Trophoblast cell (in vitro differentiated cells and primary cell): ENCODE results near the gene QRFP.

Source experiments
- DNase-seq, 2 donors: peaks; one replicate each; pipeline ENCODE4 v3.0.0-alpha.2; 2016
- H2AFZ ChIP-seq: 2 replicates; pipeline ENCODE4 v1.6.1; 2013; ENCODE audit warnings: low read length, moderate library complexity, mild to moderate bottlenecking; ENCODE audit not compliant: insufficient read depth, poor library complexity
- H2AK5ac ChIP-seq: 2 replicates; pipeline ENCODE4 v1.6.1; 2013; ENCODE audit warnings: mild to moderate bottlenecking, low read length
- H2BK120ac ChIP-seq: 2 replicates; pipeline ENCODE4 v1.6.1; 2013; ENCODE audit warnings: low read length, mild to moderate bottlenecking, moderate library complexity; ENCODE audit not compliant: insufficient read depth, poor library complexity
- H2BK12ac ChIP-seq: 2 replicates; pipeline ENCODE4 v1.6.1; 2013; ENCODE audit warnings: mild to moderate bottlenecking, low read length, moderate library complexity
- H2BK5ac ChIP-seq: 2 replicates; pipeline ENCODE4 v1.6.1; 2013; ENCODE audit warnings: low read length, low read depth, moderate library complexity, mild to moderate bottlenecking; ENCODE audit not compliant: poor library complexity
- H3K14ac ChIP-seq: 2 replicates; pipeline ENCODE4 v1.6.1; 2013; ENCODE audit warnings: mild to moderate bottlenecking, low read length
- H3K18ac ChIP-seq: 2 replicates; pipeline ENCODE4 v1.6.1; 2013; ENCODE audit warnings: mild to moderate bottlenecking, low read length
- H3K23ac ChIP-seq: 2 replicates; pipeline ENCODE4 v1.6.1; 2013; ENCODE audit warnings: low read length
- H3K27ac ChIP-seq: 2 replicates; pipeline ENCODE4 v1.5.1; 2013; ENCODE audit warnings: low read depth, mild to moderate bottlenecking, inconsistent platforms, low read length, moderate library complexity
- H3K27me3 ChIP-seq: 2 replicates; pipeline ENCODE4 v1.6.1; 2013; ENCODE audit warnings: inconsistent platforms, mild to moderate bottlenecking, low read length, moderate library complexity; ENCODE audit not compliant: insufficient read depth
- H3K36me3 ChIP-seq, 2 experiments: 1 replicate in 1 of 2; 2 replicates in 1 of 2; pipeline ENCODE4 v1.6.1; 2013; ENCODE audit warnings: low read length in 2 of 2, mild to moderate bottlenecking in 2 of 2, moderate library complexity in 1 of 2; ENCODE audit not compliant: insufficient read depth in 2 of 2, control insufficient read depth in 1 of 2
- H3K4ac ChIP-seq: 2 replicates; pipeline ENCODE4 v1.6.1; 2013; ENCODE audit warnings: low read depth, mild to moderate bottlenecking, low read length, moderate library complexity
- H3K4me1 ChIP-seq, 2 experiments: 1 replicate in 1 of 2; 2 replicates in 1 of 2; pipeline ENCODE4 v1.6.1; 2013; ENCODE audit warnings: low read length in 2 of 2, mild to moderate bottlenecking in 2 of 2, moderate library complexity in 1 of 2; ENCODE audit not compliant: insufficient read depth in 2 of 2, control insufficient read depth in 1 of 2
- H3K4me2 ChIP-seq: 2 replicates; pipeline ENCODE4 v1.6.1; 2013; ENCODE audit warnings: inconsistent platforms, mild to moderate bottlenecking, low read length, moderate library complexity
- H3K4me3 ChIP-seq: 2 replicates; pipeline ENCODE4 v1.5.1; 2013; ENCODE audit warnings: mild to moderate bottlenecking, low read depth, low read length, inconsistent platforms
- H3K79me1 ChIP-seq: one replicate; pipeline ENCODE4 v1.6.1; 2013; ENCODE audit warnings: low read length
- H3K79me2 ChIP-seq: 2 replicates; pipeline ENCODE4 v1.6.1; 2013; ENCODE audit warnings: low read length, mild to moderate bottlenecking; ENCODE audit not compliant: control insufficient read depth, insufficient read depth, poor library complexity
- H3K9ac ChIP-seq: 2 replicates; pipeline ENCODE4 v1.6.1; 2013; ENCODE audit warnings: mild to moderate bottlenecking, low read length
- H3K9me3 ChIP-seq: 2 replicates; pipeline ENCODE4 v1.6.1; 2013; ENCODE audit warnings: low read depth, mild to moderate bottlenecking, control low read depth, inconsistent platforms, low read length; ENCODE audit not compliant: insufficient read depth
- H4K12ac ChIP-seq: 2 replicates; pipeline ENCODE4 v1.6.1; 2013; ENCODE audit warnings: low read depth, mild to moderate bottlenecking, low read length, moderate library complexity
- H4K8ac ChIP-seq: 2 replicates; pipeline ENCODE4 v1.6.1; 2013; ENCODE audit warnings: low read depth, mild to moderate bottlenecking, low read length, moderate library complexity
- H4K91ac ChIP-seq: one replicate; pipeline ENCODE4 v1.6.1; 2013; ENCODE audit warnings: low read depth, mild to moderate bottlenecking, low read length, moderate library complexity
- WGBS: extraction: QIAGEN DNeasy Blood & Tissue Kit; methylation state at CpG from one replicate; pipeline ENCODE4 v1.1.7; 2013; ENCODE audit warnings: missing lambda C conversion rate; ENCODE audit not compliant: insufficient read length, insufficient coverage; ENCODE audit errors: extremely low coverage; 5-methylcytosine and 5-hydroxymethylcytosine counted together

Gene QRFP

GRCh38 chr9:130870491-130871381 is 25.9 kb downstream of the QRFP start:
- Histone ChIP-seq H3K9ac (no peak overlapping the region), H3K4me1 (no peaks in the 10 kb centered on the region), H3K4me3 (no peak overlapping the region), H3K79me2 (no peaks in the 10 kb centered on the region), H4K12ac (no peak overlapping the region), H2BK5ac (no peak overlapping the region), H3K27ac (no peak overlapping the region), H3K14ac (no peak overlapping the region), H3K79me1 (no peaks in the 10 kb centered on the region), H3K4ac (no peak overlapping the region), H2AFZ (no peak overlapping the region), H2BK120ac (no peak overlapping the region), H3K18ac (no peak overlapping the region), H2BK12ac (no peak overlapping the region), H2AK5ac (no peak overlapping the region), H3K4me2 (no peak overlapping the region), H4K91ac (no peak overlapping the region), H3K36me3 (peaks cover 35 to 55% of the 10 kb centered on the region in 2 experiments), H3K27me3 (no peaks in the 10 kb centered on the region), H3K9me3 (no peaks in the 10 kb centered on the region), H3K23ac (no peak overlapping the region), H4K8ac (no peak overlapping the region)
- WGBS = no CpG with 5 or more reads among the region's 17 CpGs
- no peak for DNase-seq

GRCh38 chr9:130869250-130869649 is 27.4 kb downstream of the QRFP start:
- H3K9ac ChIP-seq = no peak overlapping the region
- no peak overlapping the region for H2AFZ ChIP-seq
- no CpG with 5 or more reads among the region's 8 CpGs for WGBS
- H3K27ac ChIP-seq = no peak overlapping the region
- H3K18ac ChIP-seq = no peak overlapping the region
- H3K4me1 ChIP-seq = no peaks in the 10 kb centered on the region
- no peaks in the 10 kb centered on the region for H3K9me3 ChIP-seq
- H3K36me3 ChIP-seq = peaks cover 30 to 46% of the 10 kb centered on the region in 2 experiments
- no peak overlapping the region for H2BK5ac ChIP-seq
- no peak overlapping the region for H3K4me3 ChIP-seq
- H3K27me3 ChIP-seq = no peaks in the 10 kb centered on the region
- no peaks in the 10 kb centered on the region for H3K79me2 ChIP-seq
- H3K4ac ChIP-seq = peak overlapping the region; percentile 28
- no peak overlapping the region for H2BK12ac ChIP-seq
- H4K8ac ChIP-seq = no peak overlapping the region
- H3K23ac ChIP-seq = no peak overlapping the region
- H3K14ac ChIP-seq = no peak overlapping the region
- H2AK5ac ChIP-seq = no peak overlapping the region
- no peak for DNase-seq
- H2BK120ac ChIP-seq = no peak overlapping the region
- no peak overlapping the region for H3K4me2 ChIP-seq
- no peak overlapping the region for H4K91ac ChIP-seq
- no peaks in the 10 kb centered on the region for H3K79me1 ChIP-seq
- H4K12ac ChIP-seq = no peak overlapping the region

- no CpG with 5 or more reads among the region's 3 CpGs for WGBS
- H3K36me3 ChIP-seq = peaks cover 25 to 39% of the 10 kb centered on the region in 2 experiments
- H4K8ac ChIP-seq = no peak overlapping the region
Observed at GRCh38 chr9:130868230-130868629, 28.4 kb downstream of the QRFP start.

GRCh38 chr9:130867556-130867955 is 29.1 kb downstream of the QRFP start:
- no peak for DNase-seq
- H4K91ac ChIP-seq = no peak overlapping the region
- H3K79me1 ChIP-seq = no peaks in the 10 kb centered on the region
- no peak overlapping the region for H2BK12ac ChIP-seq
- no peaks in the 10 kb centered on the region for H3K27me3 ChIP-seq
- no CpG with 5 or more reads among the region's 9 CpGs for WGBS
- no peaks in the 10 kb centered on the region for H3K9me3 ChIP-seq
- no peak overlapping the region for H3K23ac ChIP-seq
- no peak overlapping the region for H3K4ac ChIP-seq
- H4K12ac ChIP-seq = no peak overlapping the region
- no peak overlapping the region for H3K4me3 ChIP-seq
- no peaks in the 10 kb centered on the region for H3K79me2 ChIP-seq
- peaks cover 22 to 37% of the 10 kb centered on the region in 2 experiments for H3K36me3 ChIP-seq
- no peak overlapping the region for H3K9ac ChIP-seq
- H3K4me2 ChIP-seq = no peak overlapping the region
- H2BK120ac ChIP-seq = no peak overlapping the region
- H3K4me1 ChIP-seq = no peaks in the 10 kb centered on the region
- H4K8ac ChIP-seq = no peak overlapping the region
- H3K18ac ChIP-seq = no peak overlapping the region
- H3K27ac ChIP-seq = no peak overlapping the region
- no peak overlapping the region for H3K14ac ChIP-seq
- H2AK5ac ChIP-seq = no peak overlapping the region
- no peak overlapping the region for H2AFZ ChIP-seq
- H2BK5ac ChIP-seq = no peak overlapping the region

More at GRCh38 chr9:130868230-130868629, 28.4 kb downstream of the QRFP start:
- H3K4me3 ChIP-seq = no peak overlapping the region
- H3K27me3 ChIP-seq = no peaks in the 10 kb centered on the region
- H3K79me2 ChIP-seq = no peaks in the 10 kb centered on the region
- no peak overlapping the region for H2AK5ac ChIP-seq
- H3K4me2 ChIP-seq = no peak overlapping the region
- H2BK5ac ChIP-seq = no peak overlapping the region
- no peak overlapping the region for H2BK120ac ChIP-seq
- no peaks in the 10 kb centered on the region for H3K9me3 ChIP-seq
- no peak overlapping the region for H4K91ac ChIP-seq
- no peak overlapping the region for H3K9ac ChIP-seq
- H3K14ac ChIP-seq = no peak overlapping the region
- no peak overlapping the region for H4K12ac ChIP-seq
- H3K4me1 ChIP-seq = no peaks in the 10 kb centered on the region
- H2BK12ac ChIP-seq = no peak overlapping the region
- no peak overlapping the region for H2AFZ ChIP-seq
- no peaks in the 10 kb centered on the region for H3K79me1 ChIP-seq
- H3K18ac ChIP-seq = no peak overlapping the region
- no peak overlapping the region for H3K4ac ChIP-seq
- H3K23ac ChIP-seq = no peak overlapping the region
- no peak overlapping the region for H3K27ac ChIP-seq
- no peak for DNase-seq
